Left lung (tissue), 14 donors: Measurements from ENCODE around the gene MYOC. TPM values are rescaled to one million over a fixed set of nuclear protein-coding genes. Genes with fewer than 3 reads are reported as not detected.
"Not testable (repeated sequence)": the region's sequence is repeated elsewhere in the genome, so short reads cannot be mapped to it uniquely, and the experiment has no call there.

Source experiments
- ATAC-seq: fragments of 200-7000 bp; cut with Tn5 transposase; one replicate; pipeline ENCODE4 v1.9.1; 2020; ENCODE audit warnings: moderate library complexity
- DNase-seq, 4 donors: peaks; one replicate each; pipeline ENCODE4 v3.0.0-alpha.2; 2013 to 2020
- H3K27ac ChIP-seq, 2 donors: fragments of 200-600 bp; sonication (generic) in 1 of 2; one replicate each; pipeline versions ENCODE4 v1.5.0 to v1.8.0; 2020 to 2021
- H3K27me3 ChIP-seq, 2 donors: fragments of 200-600 bp; sonication (generic) in 1 of 2; one replicate each; pipeline versions ENCODE4 v1.5.0 to v1.8.0; 2020 to 2021
- H3K36me3 ChIP-seq, 2 donors: fragments of 200-600 bp; sonication (generic) in 1 of 2; one replicate each; pipeline versions ENCODE4 v1.5.0 to v1.8.0; 2020 to 2021
- H3K4me1 ChIP-seq, 2 donors: fragments of 200-600 bp; one replicate each; pipeline ENCODE4 v1.8.0; 2021
- H3K4me3 ChIP-seq, 2 donors: fragments of 200-600 bp; sonication (generic) in 1 of 2; one replicate each; pipeline versions ENCODE4 v1.5.0 to v1.8.0; 2020 to 2021; ENCODE audit warnings: mild to moderate bottlenecking in 1 of 2
- H3K9me3 ChIP-seq, 2 donors: fragments of 200-600 bp; sonication (generic) in 1 of 2; one replicate each; pipeline versions ENCODE4 v1.5.0 to v1.8.0; 2020 to 2021
- CTCF ChIP-seq, 2 donors: fragments of 200-600 bp; sonication (generic) in 1 of 2; IDR thresholded peaks; one replicate each; pipeline versions ENCODE4 v1.5.0 to v1.8.0; 2021; ENCODE audit warnings: antibody characterized with exemption in 2 of 2
- intact Hi-C, 2 donors: fragments of 100-400 bp; cut with DNase I; formaldehyde crosslinking; loops; one replicate each; pipeline versions ENCODE4 v1.11.2 to v1.14.2; 2022
- long read RNA-seq, 12 donors: library from polyadenylated mRNA in 2 of 12; unstranded in 2 of 12; transcript quantifications; one replicate each; pipeline ENCODE4 v2.0.0 and lab custom pipeline, GENCODE V29; 2019 to 2026
- polyA plus RNA-seq, 6 donors: library from polyadenylated mRNA; unstranded; fragments of 120-200 nt; gene quantifications; one replicate each; pipeline ENCODE4 v1.2.1, GENCODE V29; 2013; ENCODE audit not compliant: insufficient read length in 6 of 6
- total RNA-seq, 2 donors: library from RNA; stranded (reverse); fragmentation: NEBNext Ultra II Directional; extraction: Animal tissue kit (Norgen Biotek cat#: 25700); gene quantifications; one replicate each; pipeline ENCODE4 v1.2.1, GENCODE V29; 2021
- donor health status: DM: no; HTN: yes; CAD: no.
- donor health status: DM: no; HTN: no; CAD: no.

MYOC gene
- total RNA-seq (under 1 TPM in 1 of 2 donors, not detected in 1; 0.58 TPM), polyA plus RNA-seq (1 to 10 TPM; 2.8 to 7.8 (median 5.4) TPM)
- long read RNA-seq, donor 1, partial matches to known transcripts, result 0 of 2 reads
- long read RNA-seq, donor 1, other reads (novel, unspliced or antisense), result 0 of 2 reads
- long read RNA-seq, donor 2, partial matches to known transcripts, result 0 of 4 reads
- long read RNA-seq, donor 2, other reads (novel, unspliced or antisense), result 0 of 4 reads
- long read RNA-seq, donor 3, partial matches to known transcripts, result 0 of 2 reads
- long read RNA-seq, donor 3, other reads (novel, unspliced or antisense), result 0 of 2 reads
- long read RNA-seq, donor 4, result 0 reads
- long read RNA-seq, donor 5, partial matches to known transcripts, result 0 of 1 reads
- long read RNA-seq, donor 5, other reads (novel, unspliced or antisense), result 0 of 1 reads
- long read RNA-seq, donor 6, transcript MYOC-201 (3 exons, 2,095 nt), result major isoform, 5 of 5 reads
- long read RNA-seq, donor 6, partial matches to known transcripts, result 0 of 5 reads
- long read RNA-seq, donor 6, other reads (novel, unspliced or antisense), result 0 of 5 reads
- long read RNA-seq, donor 7, partial matches to known transcripts, result 0 of 3 reads
- long read RNA-seq, donor 7, other reads (novel, unspliced or antisense), result 0 of 3 reads
- long read RNA-seq, donor 8, result 0 reads
- long read RNA-seq, donor 9, result 0 reads
- long read RNA-seq, donor 10, partial matches to known transcripts, result 0 of 1 reads
- long read RNA-seq, donor 10, other reads (novel, unspliced or antisense), result 0 of 1 reads
- long read RNA-seq, donor 11, result 0 reads
- long read RNA-seq, donor 12, partial matches to known transcripts, result 0 of 2 reads
- long read RNA-seq, donor 12, other reads (novel, unspliced or antisense), result 0 of 2 reads

- no peak for TF ChIP-seq CTCF (IDR thresholded peaks at IDR 0.05)
- no peak within 1 kb of the TSS for H3K4me3 ChIP-seq
- no peaks in the 10 kb centered on the region for H3K36me3 ChIP-seq
- no peaks in the 10 kb centered on the region for H3K9me3 ChIP-seq
- ATAC-seq (no peak), DNase-seq (no peak)
- H3K27me3 ChIP-seq, result no peaks in the 10 kb centered on the region
- H3K4me1 ChIP-seq, result peaks cover 7 to 16% of the 10 kb centered on the region in 2 donors
- H3K27ac ChIP-seq, result no peak within 1 kb of the TSS
- intact Hi-C loops, result no loop called here
Observed at GRCh38 chr1:171652234-171652822, at the start of gene MYOC. MYOC (minus strand) TSS chr1:171652688; CDS start chr1:171652611, 77 bp downstream.

DNA sequence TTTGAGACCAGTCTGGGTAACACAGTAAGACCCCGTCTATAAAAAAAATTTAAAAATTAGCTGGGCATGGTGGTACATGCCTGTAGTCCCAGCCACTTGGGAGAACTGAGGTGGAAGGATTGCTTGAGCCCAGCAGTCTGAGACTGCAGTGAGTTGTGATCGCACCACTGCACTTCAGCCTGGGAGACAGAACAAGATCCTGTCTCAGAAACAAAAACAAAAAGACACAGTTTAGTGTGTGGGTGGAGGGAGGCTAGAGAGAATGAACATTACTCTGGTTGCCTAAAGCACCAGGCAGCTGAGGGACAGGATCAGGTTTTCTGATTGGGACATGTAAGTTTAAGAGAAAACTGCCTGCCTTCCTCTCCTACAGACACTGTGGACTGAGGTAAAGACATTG is 47.0 kb upstream of the MYOC start:
- Histone ChIP-seq H3K27me3 (no peaks in the 10 kb centered on the region), H3K27ac (no peak overlapping the region), H3K4me3 (no peak overlapping the region), H3K36me3 (peaks cover 0 to 22% of the 10 kb centered on the region in 2 donors), H3K9me3 (peaks cover 0 to 3% of the 10 kb centered on the region in 2 donors), H3K4me1 (no peaks in the 10 kb centered on the region)
- no peak for DNase-seq
- no peak for ATAC-seq
- no peak for TF ChIP-seq CTCF (IDR thresholded peaks at IDR 0.05)
- intact Hi-C loops, result no loop called here

DNA sequence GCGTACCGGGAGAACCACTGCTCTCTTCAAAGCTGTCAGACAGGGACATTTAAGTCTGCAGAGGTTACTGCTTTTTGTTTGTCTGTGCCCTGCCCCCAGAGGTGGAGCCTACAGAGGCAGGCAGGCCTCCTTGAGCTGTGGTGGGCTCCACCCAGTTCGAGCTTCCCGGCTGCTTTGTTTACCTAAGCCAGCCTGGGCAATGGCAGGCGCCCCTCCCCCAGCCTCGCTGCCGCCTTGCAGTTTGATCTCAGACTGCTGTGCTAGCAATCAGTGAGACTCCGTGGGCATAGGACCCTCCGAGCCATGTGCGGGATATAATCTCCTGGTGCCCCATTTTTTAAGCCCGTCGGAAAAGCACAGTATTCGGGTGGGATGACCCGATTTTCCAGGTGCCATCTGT is 43.3 kb upstream of the MYOC start:
- DNase-seq, H3K27me3 ChIP-seq, H3K27ac ChIP-seq, ATAC-seq, H3K4me3 ChIP-seq, H3K9me3 ChIP-seq, intact Hi-C loops, H3K36me3 ChIP-seq, H3K4me1 ChIP-seq: not testable (repeated sequence)

DNA sequence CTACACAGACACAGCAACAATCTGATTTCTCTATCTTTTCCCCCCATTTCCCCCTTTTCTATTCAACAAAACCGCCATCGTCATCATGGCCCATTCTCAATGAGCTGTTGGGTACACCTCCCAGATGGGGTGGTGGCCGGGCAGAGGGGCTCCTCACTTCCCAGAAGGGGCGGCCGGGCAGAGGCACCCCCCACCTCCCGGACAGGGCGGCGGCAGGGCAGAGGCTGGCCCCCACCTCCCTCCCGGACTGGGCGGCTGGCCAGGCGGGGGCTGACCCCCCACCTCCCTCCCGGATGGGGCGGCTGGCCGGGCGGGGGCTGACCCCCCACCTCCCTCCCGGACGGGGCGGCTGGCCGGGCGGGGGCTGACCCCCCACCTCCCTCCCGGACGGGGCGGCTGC is 41.1 kb upstream of the MYOC start:
- H3K36me3 ChIP-seq, intact Hi-C loops, H3K27me3 ChIP-seq, H3K4me3 ChIP-seq, H3K27ac ChIP-seq, H3K9me3 ChIP-seq, ATAC-seq, DNase-seq, H3K4me1 ChIP-seq: not testable (repeated sequence)

DNA sequence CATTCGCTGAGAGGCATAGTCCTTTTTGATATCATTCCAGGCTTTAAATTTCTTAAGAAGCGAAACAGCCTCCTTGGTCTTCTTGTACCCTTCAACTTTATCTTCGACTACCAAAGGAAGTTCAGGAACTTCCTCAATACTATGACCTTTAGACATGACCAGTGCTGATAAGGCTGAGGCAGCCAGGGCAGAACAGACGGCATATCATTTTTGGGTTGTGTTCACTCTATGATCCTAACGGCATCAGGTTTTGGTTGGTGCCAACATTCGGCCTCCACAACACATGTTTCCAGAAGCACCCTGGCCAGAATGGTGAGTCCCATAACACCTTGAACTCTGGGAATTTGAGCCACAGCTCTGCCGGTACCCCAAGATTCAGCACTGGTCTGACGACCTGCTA is 31.4 kb upstream of the MYOC start:
- Histone ChIP-seq H3K9me3 (no peaks in the 10 kb centered on the region), H3K4me1 (no peaks in the 10 kb centered on the region), H3K27ac (no peak overlapping the region), H3K36me3 (no peaks in the 10 kb centered on the region), H3K27me3 (no peaks in the 10 kb centered on the region), H3K4me3 (no peak overlapping the region)
- ATAC-seq (no peak), DNase-seq (no peak)
- no peak for TF ChIP-seq CTCF (IDR thresholded peaks at IDR 0.05)
- intact Hi-C loops, result no loop called here

DNA sequence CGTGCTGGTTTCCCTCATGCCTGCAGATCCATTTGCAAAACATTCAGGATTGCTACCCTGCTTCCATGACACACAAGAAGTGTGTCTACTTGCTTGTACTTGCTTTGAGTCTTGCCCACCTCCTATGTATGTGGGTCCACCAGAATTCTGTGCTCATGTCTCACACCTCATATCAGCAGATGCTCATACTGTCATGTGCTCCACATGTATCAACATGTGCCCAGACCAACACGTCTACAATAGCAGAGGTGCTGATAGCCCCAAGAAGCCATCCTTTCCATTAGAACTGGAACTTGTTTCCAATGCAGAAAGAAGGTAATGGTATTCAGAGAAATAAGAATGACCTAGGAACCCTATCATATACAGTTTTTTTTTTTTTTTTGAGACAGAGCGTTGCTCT is 27.9 kb upstream of the MYOC start:
- no peaks in the 10 kb centered on the region for H3K36me3 ChIP-seq
- no peak for DNase-seq
- H3K4me3 ChIP-seq, result no peak overlapping the region
- no peaks in the 10 kb centered on the region for H3K27me3 ChIP-seq
- no peak for TF ChIP-seq CTCF (IDR thresholded peaks at IDR 0.05)
- no peaks in the 10 kb centered on the region for H3K4me1 ChIP-seq
- intact Hi-C loops, result no loop called here
- no peak for ATAC-seq
- H3K27ac ChIP-seq, result no peak overlapping the region
- no peaks in the 10 kb centered on the region for H3K9me3 ChIP-seq
